ENCODE measurements around the gene GLYR1.

Gene GLYR1

GRCh38 chr16:4777339-4778049 is 69.6 kb downstream of the GLYR1 start:
- H3K36me3 ChIP-seq (ENCODE audit: control insufficient read depth, insufficient read depth, low read length), result no peaks in the 10 kb centered on the region
- no peak overlapping the region for H3K27ac ChIP-seq (ENCODE audit: insufficient read depth, low read depth, low read length, poor library complexity, severe bottlenecking)
- H3K9me3 ChIP-seq (ENCODE audit: control insufficient read depth, low read length), result no peaks in the 10 kb centered on the region
- WGBS, 2 experiments, result 88 to 91% methylated on average over 17 of the region's 17 CpGs
- no peak overlapping the region for H3K4me3 ChIP-seq (ENCODE audit: insufficient read depth, low read depth, low read length)
- no peaks in the 10 kb centered on the region for H3K27me3 ChIP-seq (ENCODE audit: control insufficient read depth, insufficient read depth, low read length, poor library complexity, severe bottlenecking)
- H3K4me1 ChIP-seq (ENCODE audit: control insufficient read depth, insufficient read depth, low read length), result no peaks in the 10 kb centered on the region

GRCh38 chr16:4776141-4776705 is 70.9 kb downstream of the GLYR1 start:
- Histone ChIP-seq H3K4me3 (ENCODE audit: insufficient read depth, low read depth, low read length) (no peak overlapping the region), H3K27ac (ENCODE audit: insufficient read depth, low read depth, low read length, poor library complexity, severe bottlenecking) (no peak overlapping the region), H3K27me3 (ENCODE audit: control insufficient read depth, insufficient read depth, low read length, poor library complexity, severe bottlenecking) (no peaks in the 10 kb centered on the region), H3K4me1 (ENCODE audit: control insufficient read depth, insufficient read depth, low read length) (no peaks in the 10 kb centered on the region), H3K36me3 (ENCODE audit: control insufficient read depth, insufficient read depth, low read length) (no peaks in the 10 kb centered on the region), H3K9me3 (ENCODE audit: control insufficient read depth, low read length) (no peaks in the 10 kb centered on the region)
- WGBS, 2 experiments, result 93 to 96% methylated on average over 2 of the region's 2 CpGs

GRCh38 chr16:4775005-4775404 is 72.1 kb downstream of the GLYR1 start:
- Histone ChIP-seq H3K4me1 (ENCODE audit: control insufficient read depth, insufficient read depth, low read length) (no peaks in the 10 kb centered on the region), H3K4me3 (ENCODE audit: insufficient read depth, low read depth, low read length) (no peak overlapping the region), H3K9me3 (ENCODE audit: control insufficient read depth, low read length) (no peaks in the 10 kb centered on the region), H3K27ac (ENCODE audit: insufficient read depth, low read depth, low read length, poor library complexity, severe bottlenecking) (no peak overlapping the region), H3K36me3 (ENCODE audit: control insufficient read depth, insufficient read depth, low read length) (no peaks in the 10 kb centered on the region), H3K27me3 (ENCODE audit: control insufficient read depth, insufficient read depth, low read length, poor library complexity, severe bottlenecking) (no peaks in the 10 kb centered on the region)
- WGBS, 2 experiments, result 94 to 95% methylated on average over 13 of the region's 13 CpGs

GRCh38 chr16:4772351-4772750 is 74.7 kb downstream of the GLYR1 start:
- H3K27me3 ChIP-seq (ENCODE audit: control insufficient read depth, insufficient read depth, low read length, poor library complexity, severe bottlenecking), result no peaks in the 10 kb centered on the region

GRCh38 chr16:4771646-4772045 is 75.4 kb downstream of the GLYR1 start:
- WGBS, 2 experiments, result 89 to 90% methylated on average over 3 of the region's 3 CpGs
- H3K27me3 ChIP-seq (ENCODE audit: control insufficient read depth, insufficient read depth, low read length, poor library complexity, severe bottlenecking), result no peaks in the 10 kb centered on the region
- no peaks in the 10 kb centered on the region for H3K9me3 ChIP-seq (ENCODE audit: control insufficient read depth, low read length)
- no peak overlapping the region for H3K4me3 ChIP-seq (ENCODE audit: insufficient read depth, low read depth, low read length)
- H3K4me1 ChIP-seq (ENCODE audit: control insufficient read depth, insufficient read depth, low read length), result no peaks in the 10 kb centered on the region
- no peaks in the 10 kb centered on the region for H3K36me3 ChIP-seq (ENCODE audit: control insufficient read depth, insufficient read depth, low read length)
- H3K27ac ChIP-seq (ENCODE audit: insufficient read depth, low read depth, low read length, poor library complexity, severe bottlenecking), result no peak overlapping the region

More at GRCh38 chr16:4772351-4772750, 74.7 kb downstream of the GLYR1 start:
- Histone ChIP-seq H3K4me1 (ENCODE audit: control insufficient read depth, insufficient read depth, low read length) (no peaks in the 10 kb centered on the region), H3K36me3 (ENCODE audit: control insufficient read depth, insufficient read depth, low read length) (no peaks in the 10 kb centered on the region), H3K4me3 (ENCODE audit: insufficient read depth, low read depth, low read length) (no peak overlapping the region), H3K9me3 (ENCODE audit: control insufficient read depth, low read length) (no peaks in the 10 kb centered on the region), H3K27ac (ENCODE audit: insufficient read depth, low read depth, low read length, poor library complexity, severe bottlenecking) (no peak overlapping the region)
- WGBS, 2 experiments, result 92 to 97% methylated on average over 5 of the region's 5 CpGs

- H3K4me1 ChIP-seq (ENCODE audit: control insufficient read depth, insufficient read depth, low read length), result peaks cover 3% of the 10 kb centered on the region
- no peaks in the 10 kb centered on the region for H3K9me3 ChIP-seq (ENCODE audit: control insufficient read depth, low read length)
- no peak overlapping the region for H3K27ac ChIP-seq (ENCODE audit: insufficient read depth, low read depth, low read length, poor library complexity, severe bottlenecking)
- peaks cover 1% of the 10 kb centered on the region for H3K36me3 ChIP-seq (ENCODE audit: control insufficient read depth, insufficient read depth, low read length)
- WGBS, 2 experiments, result 89 to 94% methylated on average over 7 of the region's 7 CpGs
- H3K4me3 ChIP-seq (ENCODE audit: insufficient read depth, low read depth, low read length), result peak overlapping the region; percentile 33
- no peaks in the 10 kb centered on the region for H3K27me3 ChIP-seq (ENCODE audit: control insufficient read depth, insufficient read depth, low read length, poor library complexity, severe bottlenecking)
Measured at GRCh38 chr16:4769306-4769638, 77.8 kb downstream of the GLYR1 start.

- no peak overlapping the region for H3K27ac ChIP-seq (ENCODE audit: insufficient read depth, low read depth, low read length, poor library complexity, severe bottlenecking)
- H3K4me1 ChIP-seq (ENCODE audit: control insufficient read depth, insufficient read depth, low read length), result peaks cover 3% of the 10 kb centered on the region
- no peaks in the 10 kb centered on the region for H3K9me3 ChIP-seq (ENCODE audit: control insufficient read depth, low read length)
- 10 to 12% methylated on average over 48 of the region's 48 CpGs for WGBS, 2 experiments
- H3K27me3 ChIP-seq (ENCODE audit: control insufficient read depth, insufficient read depth, low read length, poor library complexity, severe bottlenecking), result no peaks in the 10 kb centered on the region
- peaks cover 6% of the 10 kb centered on the region for H3K36me3 ChIP-seq (ENCODE audit: control insufficient read depth, insufficient read depth, low read length)
- H3K4me3 ChIP-seq (ENCODE audit: insufficient read depth, low read depth, low read length), result peak overlapping the region; percentile 33
Measured at GRCh38 chr16:4768549-4769305, 78.4 kb downstream of the GLYR1 start.

- H3K4me3 ChIP-seq (ENCODE audit: insufficient read depth, low read depth, low read length), result peak overlapping the region; percentile 33
- H3K4me1 ChIP-seq (ENCODE audit: control insufficient read depth, insufficient read depth, low read length), result peaks cover 3% of the 10 kb centered on the region
- H3K27me3 ChIP-seq (ENCODE audit: control insufficient read depth, insufficient read depth, low read length, poor library complexity, severe bottlenecking), result no peaks in the 10 kb centered on the region
- H3K27ac ChIP-seq (ENCODE audit: insufficient read depth, low read depth, low read length, poor library complexity, severe bottlenecking), result no peak overlapping the region
- H3K9me3 ChIP-seq (ENCODE audit: control insufficient read depth, low read length), result no peaks in the 10 kb centered on the region
- peaks cover 11% of the 10 kb centered on the region for H3K36me3 ChIP-seq (ENCODE audit: control insufficient read depth, insufficient read depth, low read length)
- 83 to 88% methylated on average over 17 of the region's 17 CpGs for WGBS, 2 experiments
Measured at GRCh38 chr16:4767872-4768548, 79.1 kb downstream of the GLYR1 start.

GRCh38 chr16:4766875-4767628 is 80.0 kb downstream of the GLYR1 start, which contains the start of gene ZNF500:
Gene ZNF500 (minus strand): TSS chr16:4767162. CDS start chr16:4765978, 1,184 bp downstream.
- Histone ChIP-seq H3K27ac (ENCODE audit: insufficient read depth, low read depth, low read length, poor library complexity, severe bottlenecking) (peak within 1 kb of the TSS; percentile 12), H3K36me3 (ENCODE audit: control insufficient read depth, insufficient read depth, low read length) (peaks cover 16% of the 10 kb centered on the region)
- 10 to 11% methylated on average over 72 of the region's 72 CpGs for WGBS, 2 experiments

More at GRCh38 chr16:4766875-4767628, 80.0 kb downstream of the GLYR1 start, which contains the start of gene ZNF500:
- H3K4me1 ChIP-seq (ENCODE audit: control insufficient read depth, insufficient read depth, low read length), result peaks cover 3% of the 10 kb centered on the region
- H3K27me3 ChIP-seq (ENCODE audit: control insufficient read depth, insufficient read depth, low read length, poor library complexity, severe bottlenecking), result no peaks in the 10 kb centered on the region
- no peaks in the 10 kb centered on the region for H3K9me3 ChIP-seq (ENCODE audit: control insufficient read depth, low read length)
- peak within 1 kb of the TSS; percentile 93 for H3K4me3 ChIP-seq (ENCODE audit: insufficient read depth, low read depth, low read length)

Measured in ectodermal cell (in vitro differentiated cells).